ENCODE results near the gene SATB2. TPM values are rescaled to one million over a fixed set of nuclear protein-coding genes. Genes with fewer than 3 reads are reported as not detected.

The SATB2 gene
- total RNA-seq, 1 donor from 2014 or later = 3.9 TPM

DNA sequence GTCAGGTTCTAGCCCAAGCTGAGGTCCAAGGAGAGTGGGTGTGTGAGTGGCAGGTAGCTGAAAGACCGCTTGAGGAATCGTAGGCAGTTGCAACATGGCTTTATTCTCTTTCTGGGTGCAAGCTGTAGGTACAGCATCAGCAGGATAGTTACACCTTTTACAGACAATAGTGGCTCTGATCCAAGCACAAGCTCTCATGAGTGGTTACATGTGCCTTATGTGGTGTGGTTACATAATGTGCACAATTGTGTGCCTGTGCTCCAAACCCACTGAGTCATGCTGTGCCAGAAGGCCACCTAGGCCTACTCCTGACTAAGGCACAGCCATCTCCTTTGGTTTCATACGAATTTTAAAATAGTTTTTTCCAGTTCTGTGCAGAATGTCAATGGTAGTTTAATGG, 227.6 kb downstream of the SATB2 start:
- intact Hi-C loops (cut with DNase I) = no loop called here
- Histone ChIP-seq H3K9me3 (no peaks in the 10 kb centered on the region), H3K4me3 (no peak overlapping the region), H3K27ac (no peak overlapping the region), H3K36me3 (no peaks in the 10 kb centered on the region), H3K4me1 (no peaks in the 10 kb centered on the region), H3K27me3 (no peaks in the 10 kb centered on the region)
- ATAC-seq = no peak
- no peak for DNase-seq
- TF ChIP-seq, protein P1, sequence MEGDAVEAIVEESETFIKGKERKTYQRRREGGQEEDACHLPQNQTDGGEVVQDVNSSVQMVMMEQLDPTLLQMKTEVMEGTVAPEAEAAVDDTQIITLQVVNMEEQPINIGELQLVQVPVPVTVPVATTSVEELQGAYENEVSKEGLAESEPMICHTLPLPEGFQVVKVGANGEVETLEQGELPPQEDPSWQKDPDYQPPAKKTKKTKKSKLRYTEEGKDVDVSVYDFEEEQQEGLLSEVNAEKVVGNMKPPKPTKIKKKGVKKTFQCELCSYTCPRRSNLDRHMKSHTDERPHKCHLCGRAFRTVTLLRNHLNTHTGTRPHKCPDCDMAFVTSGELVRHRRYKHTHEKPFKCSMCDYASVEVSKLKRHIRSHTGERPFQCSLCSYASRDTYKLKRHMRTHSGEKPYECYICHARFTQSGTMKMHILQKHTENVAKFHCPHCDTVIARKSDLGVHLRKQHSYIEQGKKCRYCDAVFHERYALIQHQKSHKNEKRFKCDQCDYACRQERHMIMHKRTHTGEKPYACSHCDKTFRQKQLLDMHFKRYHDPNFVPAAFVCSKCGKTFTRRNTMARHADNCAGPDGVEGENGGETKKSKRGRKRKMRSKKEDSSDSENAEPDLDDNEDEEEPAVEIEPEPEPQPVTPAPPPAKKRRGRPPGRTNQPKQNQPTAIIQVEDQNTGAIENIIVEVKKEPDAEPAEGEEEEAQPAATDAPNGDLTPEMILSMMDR (IDR thresholded peaks at IDR 0.05) = no peak

DNA sequence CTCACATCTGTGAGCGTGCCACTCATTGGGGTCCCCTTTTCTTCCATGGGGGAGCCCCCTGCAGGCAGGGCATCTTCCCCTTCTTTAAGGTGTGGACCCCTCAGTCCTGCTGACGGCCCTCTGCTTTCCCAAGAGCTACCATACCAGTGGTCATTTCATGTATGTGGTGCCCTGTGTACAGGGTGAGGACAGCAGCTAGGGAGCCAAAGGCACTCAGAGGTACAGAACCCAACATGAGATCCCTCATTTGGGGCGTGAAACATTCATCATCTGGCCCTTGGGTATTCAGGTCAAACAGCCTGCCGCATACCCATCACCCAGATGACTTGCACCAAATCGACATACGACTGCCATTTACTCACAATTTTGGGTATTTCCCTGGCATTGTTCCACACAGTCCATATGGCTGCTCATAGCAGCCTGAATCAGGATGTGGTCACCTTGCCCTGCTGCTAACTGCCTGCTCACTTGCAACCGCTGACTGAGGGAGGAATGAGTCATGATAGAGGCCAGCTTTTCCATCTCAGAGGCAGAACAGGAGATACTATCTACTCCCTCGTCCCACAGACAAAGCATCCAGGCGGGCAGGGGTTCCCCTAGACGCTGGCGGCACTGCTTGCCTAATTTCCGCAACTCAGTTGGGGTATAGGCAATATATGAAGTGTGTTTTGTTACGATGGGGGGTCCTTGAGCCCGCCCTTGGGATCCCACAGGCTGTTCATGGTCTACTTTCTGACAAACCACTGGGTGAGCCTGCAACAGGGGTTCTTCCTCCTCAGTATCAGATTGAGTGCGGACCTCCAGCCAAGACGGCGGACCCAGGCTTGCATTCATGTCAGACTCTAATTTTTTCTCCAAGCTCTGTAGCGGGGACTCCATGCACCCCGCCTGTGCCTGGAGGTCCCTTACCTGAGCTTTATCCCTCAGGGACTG, 228.6 kb downstream of the SATB2 start:
- Histone ChIP-seq H3K36me3 (no peaks in the 10 kb centered on the region), H3K9me3 (no peaks in the 10 kb centered on the region), H3K27ac (no peak overlapping the region), H3K4me1 (no peaks in the 10 kb centered on the region), H3K27me3 (no peaks in the 10 kb centered on the region), H3K4me3 (no peak overlapping the region)
- TF ChIP-seq, protein P1 (IDR thresholded peaks at IDR 0.05) = no peak
- ATAC-seq (no peak), DNase-seq (no peak)
- intact Hi-C loops (cut with DNase I) = no loop called here

DNA sequence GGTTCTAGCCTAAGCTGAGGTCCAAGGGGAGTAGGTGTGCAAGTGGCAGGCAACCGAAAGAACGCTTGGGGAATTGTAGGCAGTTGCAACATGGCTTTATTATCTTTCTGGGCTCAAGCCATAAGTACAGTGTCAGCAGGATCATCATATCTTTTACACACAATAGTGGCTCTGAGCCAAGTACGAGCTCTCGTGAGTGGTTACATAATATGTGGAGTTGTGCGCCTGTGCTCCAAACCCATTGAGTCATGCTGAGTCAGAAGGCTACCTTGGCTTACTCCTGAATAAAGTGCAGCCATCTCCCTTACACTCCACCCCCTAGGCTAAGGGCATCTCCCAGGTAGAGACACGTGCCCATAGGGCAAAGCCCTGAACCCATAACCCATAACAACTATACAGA, 233.9 kb downstream of the SATB2 start:
- intact Hi-C loops (cut with DNase I) = no loop called here
- Histone ChIP-seq H3K4me3 (no peak overlapping the region), H3K36me3 (no peaks in the 10 kb centered on the region), H3K27ac (no peak overlapping the region), H3K4me1 (no peaks in the 10 kb centered on the region), H3K9me3 (no peaks in the 10 kb centered on the region), H3K27me3 (no peaks in the 10 kb centered on the region)
- TF ChIP-seq, protein P1 (IDR thresholded peaks at IDR 0.05) = no peak
- DNase-seq = no peak
- ATAC-seq = no peak

DNA sequence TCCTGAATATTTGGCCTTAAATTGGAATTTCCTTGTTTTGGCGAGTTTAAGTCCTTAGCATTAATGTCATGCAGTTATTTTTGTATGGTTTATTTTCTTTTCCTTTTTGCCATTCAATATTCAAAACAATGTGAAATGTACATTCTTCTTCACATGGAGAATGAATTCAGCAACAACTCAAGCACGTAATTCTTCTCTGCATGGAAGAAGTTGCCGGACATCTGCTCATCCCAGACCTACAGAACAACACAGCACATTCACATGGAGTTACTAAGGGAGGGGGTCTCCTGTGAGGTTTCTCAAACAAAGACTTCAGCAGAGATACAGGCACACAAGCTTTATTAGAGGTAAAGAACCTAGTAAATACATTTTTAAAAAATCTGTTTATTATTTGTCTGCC, 236.8 kb downstream of the SATB2 start:
- ATAC-seq = no peak
- no peak overlapping the region for H3K4me3 ChIP-seq
- no peak for DNase-seq
- H3K9me3 ChIP-seq = no peaks in the 10 kb centered on the region
- no peaks in the 10 kb centered on the region for H3K4me1 ChIP-seq
- H3K27ac ChIP-seq = no peak overlapping the region
- TF ChIP-seq, protein P1 (IDR thresholded peaks at IDR 0.05) = no peak
- H3K27me3 ChIP-seq = no peaks in the 10 kb centered on the region
- intact Hi-C loops (cut with DNase I) = no loop called here
- H3K36me3 ChIP-seq = no peaks in the 10 kb centered on the region

DNA sequence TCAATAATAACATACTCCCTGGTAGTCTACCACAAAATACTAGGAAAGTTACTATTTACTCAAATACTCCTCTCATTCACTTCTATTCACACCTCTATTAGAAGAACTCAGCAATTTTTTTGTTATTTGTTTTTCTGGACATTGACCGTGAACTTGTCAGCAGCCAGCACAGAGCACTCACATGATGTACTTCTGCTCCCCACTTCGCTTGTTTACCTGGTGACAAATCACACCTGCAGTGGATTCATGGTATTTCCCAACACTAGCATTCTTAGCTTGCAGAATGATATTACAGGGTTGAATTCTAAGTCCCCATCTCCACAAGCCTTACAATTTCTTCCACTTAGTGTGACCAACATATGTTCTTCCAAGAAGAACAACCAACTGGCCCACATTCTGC, 238.2 kb downstream of the SATB2 start:
- H3K27me3 ChIP-seq = no peaks in the 10 kb centered on the region
- H3K27ac ChIP-seq = no peak overlapping the region
- no peak overlapping the region for H3K4me3 ChIP-seq
- H3K4me1 ChIP-seq = no peaks in the 10 kb centered on the region
- no peak for DNase-seq
- H3K9me3 ChIP-seq = no peaks in the 10 kb centered on the region
- peak; percentile 81 for ATAC-seq
- no peaks in the 10 kb centered on the region for H3K36me3 ChIP-seq
- TF ChIP-seq, protein P1 (IDR thresholded peaks at IDR 0.05) = no peak
- intact Hi-C loops (cut with DNase I) = no loop called here

Measured in upper lobe of right lung (tissue), 1 donor.